ENCODE measurements around the gene INO80E.
"Not testable (repeated sequence)": the region's sequence is repeated elsewhere in the genome, so short reads cannot be mapped to it uniquely, and the experiment has no call there.

INO80E gene

DNA sequence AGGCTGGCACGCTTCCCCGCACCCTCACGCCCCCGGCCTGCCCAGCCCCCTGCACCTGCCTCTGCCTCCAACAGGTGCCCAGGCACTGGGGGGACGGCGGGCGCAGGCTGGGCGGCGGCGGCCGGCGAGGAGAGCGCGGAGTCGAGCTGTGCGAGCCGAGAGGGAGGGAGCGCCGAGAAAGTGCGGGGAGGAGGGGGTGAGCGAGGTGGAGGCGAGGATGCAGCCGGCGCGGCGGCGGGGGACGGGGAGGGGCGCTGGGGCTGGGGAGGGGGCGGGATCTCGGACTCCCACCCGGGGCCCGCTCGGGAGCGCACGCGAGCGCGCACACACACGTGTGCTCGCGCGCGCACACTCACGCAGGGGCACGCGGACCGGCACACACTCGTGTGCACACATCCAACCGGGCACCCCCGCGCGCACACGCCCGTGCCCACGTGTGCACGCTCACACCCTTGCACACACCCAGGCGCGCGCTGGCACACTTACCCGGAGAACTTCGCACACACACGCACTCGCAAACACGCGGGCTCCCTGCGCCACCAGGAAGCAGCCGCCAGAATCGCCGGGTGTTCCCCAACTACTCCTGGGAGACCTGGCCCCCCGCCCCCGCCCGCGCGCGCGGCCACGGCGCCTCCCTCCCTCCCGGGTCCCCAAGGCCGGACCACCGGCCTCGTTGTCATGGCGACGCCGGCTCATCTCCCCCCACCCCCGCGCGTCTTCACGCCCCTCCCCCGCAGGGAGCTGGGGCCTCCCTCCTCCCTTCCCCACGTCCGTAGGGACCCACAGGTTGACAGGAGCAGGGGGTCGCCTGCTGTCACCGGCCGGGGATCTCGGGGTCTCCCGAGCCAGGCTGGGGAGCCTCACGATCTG, 15.0 kb downstream of the INO80E start, which contains the start of gene DOC2A:
DOC2A (minus strand) TSS at position 184 of the 870 bp plus-strand sequence. CDS start 805 bp downstream, outside the sequence.
- no peak for FAIRE-seq

DNA sequence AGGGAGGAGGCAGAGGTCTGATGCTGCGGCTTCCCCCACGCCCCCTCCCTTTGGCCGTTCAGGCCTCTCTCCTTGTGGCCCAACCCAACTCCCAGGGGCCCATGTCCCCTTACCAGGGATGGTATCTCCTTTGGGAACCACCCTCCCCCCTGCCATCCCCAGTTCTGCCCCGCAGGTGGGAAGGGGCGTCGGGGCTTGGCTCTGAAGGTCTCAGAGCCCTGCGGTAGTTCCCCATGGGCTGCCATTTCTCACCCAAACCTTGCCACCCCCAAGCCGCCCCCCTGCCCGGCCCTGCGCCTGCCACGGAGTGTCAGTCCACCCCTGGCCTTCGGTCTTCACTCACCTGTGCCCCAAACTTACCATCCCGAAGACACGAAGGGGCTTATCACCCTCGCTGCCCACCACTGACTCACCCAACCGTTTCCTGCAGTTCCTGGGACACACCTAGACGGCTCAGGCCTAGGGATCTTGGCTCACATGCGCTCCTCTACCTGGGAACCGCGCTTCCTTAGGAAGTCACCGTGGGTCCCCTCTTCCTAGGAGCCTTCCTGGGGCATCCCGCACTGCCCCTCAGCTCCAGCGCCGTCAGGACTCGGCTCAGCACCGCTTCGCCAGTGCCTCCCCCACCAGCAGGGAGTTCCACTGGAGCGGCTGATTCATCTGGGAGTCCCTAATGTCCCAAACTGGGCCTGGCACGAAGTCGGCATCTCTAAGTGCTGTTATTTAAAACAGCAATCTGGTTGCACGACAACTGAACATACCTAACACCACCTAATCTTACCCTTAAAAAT, 15.9 kb downstream of the INO80E start:
- no peak for FAIRE-seq

DNA sequence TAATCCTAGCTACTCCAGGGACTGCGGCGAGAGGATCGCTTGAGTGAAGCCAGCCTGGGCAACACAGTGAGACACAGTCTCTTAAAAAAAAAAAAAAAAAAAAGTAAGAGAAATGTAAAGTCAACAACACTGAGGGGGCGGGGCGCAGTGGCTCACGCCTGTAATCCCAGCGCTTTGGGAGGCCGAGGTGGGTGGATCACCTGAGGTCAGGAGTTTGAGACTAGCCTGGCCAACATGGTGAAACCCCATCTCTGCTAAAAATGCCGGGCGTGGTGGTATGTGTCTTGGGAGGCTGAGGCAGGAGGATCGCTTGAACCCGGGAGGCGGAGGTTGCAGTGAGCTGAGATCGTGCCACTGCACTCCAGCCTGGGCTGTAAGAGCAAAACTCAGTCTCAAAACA, 16.6 kb downstream of the INO80E start:
- FAIRE-seq = not testable (repeated sequence)

DNA sequence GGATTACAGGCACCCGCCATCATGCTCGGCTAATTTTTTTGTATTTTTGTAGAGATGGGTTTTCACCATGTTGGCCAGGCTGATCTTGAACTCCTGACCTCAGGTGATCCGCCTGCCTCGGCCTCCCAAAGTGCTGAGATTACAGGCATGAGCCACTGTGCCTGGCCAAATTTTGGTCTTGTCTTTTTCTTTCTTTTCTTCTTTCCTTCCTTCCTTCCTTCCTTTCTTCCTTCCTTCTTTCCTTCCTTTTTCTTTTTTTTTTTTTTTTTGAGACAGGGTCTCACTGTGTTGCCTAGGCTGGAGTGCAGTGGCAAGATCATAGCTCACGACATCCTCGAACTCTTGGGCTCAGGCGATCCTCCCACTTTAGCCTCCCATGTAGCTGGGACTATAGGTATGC, 19.4 kb downstream of the INO80E start:
- not testable (repeated sequence) for FAIRE-seq

DNA sequence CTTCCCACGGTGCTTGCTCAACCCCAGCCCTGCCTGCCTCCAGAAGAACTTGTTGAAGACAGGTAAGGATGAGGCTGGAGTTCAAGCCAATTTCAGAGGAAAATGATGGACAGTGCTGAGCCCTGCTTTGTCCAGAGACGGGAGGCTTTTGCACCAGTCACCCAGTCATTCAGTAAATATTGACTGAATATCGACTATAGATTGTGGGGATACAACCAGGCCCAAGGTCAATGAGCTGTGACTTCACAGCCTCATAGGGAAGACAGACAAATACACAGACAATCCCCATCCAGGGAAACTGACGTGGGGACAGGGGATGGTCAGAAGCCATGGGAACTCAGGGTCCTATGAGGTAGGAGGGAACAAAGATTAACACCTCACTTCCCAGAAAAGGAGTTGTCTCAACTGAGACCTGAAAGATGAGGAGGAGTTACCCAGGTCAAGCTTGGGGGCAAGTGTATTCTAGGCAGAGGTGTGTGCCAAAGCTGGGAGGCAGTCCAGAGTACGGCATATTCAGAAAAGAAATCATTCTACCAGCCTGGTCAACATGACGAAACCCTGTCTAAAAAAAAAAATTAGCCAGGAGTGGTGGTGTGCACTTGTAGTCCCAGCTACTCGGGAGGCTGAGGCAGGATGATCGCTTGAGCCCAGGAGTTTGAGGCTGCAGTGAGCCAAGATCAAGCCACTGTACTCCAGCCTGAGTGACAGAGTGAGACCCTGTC, 20.7 kb downstream of the INO80E start:
- FAIRE-seq = no peak

DNA sequence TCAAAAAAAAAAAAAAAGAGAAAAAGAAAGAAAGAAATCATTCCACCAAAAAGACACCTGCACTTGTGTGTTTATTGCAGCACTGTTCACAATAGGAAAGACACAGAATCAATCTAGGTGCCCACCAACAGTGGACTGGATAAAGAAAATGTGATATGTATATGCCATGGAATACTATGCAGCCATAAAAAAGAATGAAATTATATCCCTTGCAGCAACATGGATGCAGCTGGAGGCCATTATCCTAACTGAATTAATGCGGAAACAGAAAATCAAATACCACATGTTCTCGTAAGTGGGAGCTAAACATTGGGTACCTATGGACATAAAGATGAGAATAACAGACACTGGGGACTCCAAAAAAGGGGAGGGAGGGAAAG, 21.2 kb downstream of the INO80E start:
- FAIRE-seq = no peak

DNA sequence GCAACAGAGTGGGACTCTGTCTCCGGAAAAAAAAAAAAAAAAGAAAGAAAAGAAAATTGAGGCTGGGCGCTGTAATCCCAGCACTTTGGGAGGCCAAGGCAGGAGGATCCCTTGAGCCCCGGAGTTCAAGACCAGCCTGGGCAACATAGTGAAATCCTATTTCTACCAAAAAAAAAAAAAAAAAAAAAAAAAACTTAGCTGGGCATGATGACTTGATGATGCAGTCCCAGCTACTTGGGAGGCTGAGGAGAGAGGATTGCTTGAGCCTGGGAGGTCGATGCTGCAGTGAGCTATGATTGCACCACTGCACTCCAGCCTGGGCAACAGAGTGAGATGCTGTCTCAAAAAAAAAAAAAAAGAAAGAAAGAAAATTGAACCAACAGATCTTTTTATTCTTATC, 21.9 kb downstream of the INO80E start:
- not testable (repeated sequence) for FAIRE-seq

DNA sequence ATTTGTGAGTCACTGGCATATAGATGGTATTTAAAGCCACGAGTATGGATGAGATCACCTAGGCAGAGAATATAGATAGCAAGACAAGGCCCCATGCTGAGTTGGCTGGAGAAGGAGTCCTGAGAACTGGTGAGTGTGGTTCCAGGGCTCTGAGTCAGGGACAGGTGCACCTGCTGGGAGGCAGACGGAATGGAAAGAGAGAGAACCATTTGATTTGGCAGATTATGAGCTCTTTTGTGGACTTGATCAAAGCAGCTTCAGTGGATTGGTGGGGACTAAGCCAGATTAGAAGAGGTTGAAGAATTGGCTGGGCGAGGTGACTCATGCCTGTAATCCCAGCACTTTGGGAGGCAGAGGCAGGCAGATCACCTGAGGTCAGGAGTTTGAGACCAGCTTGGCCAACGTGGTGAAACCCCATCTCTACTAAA, 22.7 kb downstream of the INO80E start:
- FAIRE-seq = no peak

DNA sequence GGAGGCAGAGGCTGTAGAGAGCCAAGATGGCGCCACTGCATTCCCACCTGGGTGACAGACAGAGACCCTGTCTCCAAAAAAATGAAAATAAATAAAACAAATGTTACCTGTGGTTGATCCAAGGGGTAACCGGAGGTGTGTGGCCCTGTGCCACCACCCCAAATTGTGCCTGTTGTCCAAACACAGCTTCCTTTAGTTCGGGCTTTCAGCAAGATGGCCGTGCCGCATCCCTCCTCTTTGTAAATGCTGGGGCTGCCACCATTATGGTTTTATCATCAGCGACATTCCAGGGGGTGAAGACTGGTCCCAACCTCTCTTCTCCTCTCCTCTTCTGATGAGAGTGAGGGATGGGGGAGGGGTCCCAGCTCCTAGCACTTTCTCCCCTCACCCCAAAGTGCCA, 26.8 kb downstream of the INO80E start, which contains the start of gene C16orf92:
C16orf92 (plus strand) TSS at position 312 of the 400 bp plus-strand sequence. CDS start 143 bp downstream, outside the sequence.
- no peak for FAIRE-seq

DNA sequence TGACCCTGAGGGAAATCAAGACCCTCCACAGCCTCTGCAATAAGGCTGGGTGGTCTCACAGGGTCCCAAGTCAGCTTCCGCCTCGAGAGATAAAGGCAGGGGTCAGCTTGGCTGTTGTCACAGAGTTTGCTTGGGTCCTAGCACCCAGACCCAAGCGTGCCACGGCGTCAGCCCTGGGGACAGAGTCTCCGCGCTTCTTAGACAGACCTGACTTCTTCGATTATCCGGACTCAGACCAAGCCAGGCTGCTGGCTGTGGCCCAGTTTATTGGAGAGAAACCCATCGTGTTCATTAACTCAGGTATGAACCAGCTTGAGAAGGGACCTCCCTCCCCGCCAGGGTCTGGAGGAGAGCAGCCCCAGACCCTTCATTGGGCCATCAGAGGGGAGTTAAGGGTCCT, 27.5 kb downstream of the INO80E start:
- no peak for FAIRE-seq

DNA sequence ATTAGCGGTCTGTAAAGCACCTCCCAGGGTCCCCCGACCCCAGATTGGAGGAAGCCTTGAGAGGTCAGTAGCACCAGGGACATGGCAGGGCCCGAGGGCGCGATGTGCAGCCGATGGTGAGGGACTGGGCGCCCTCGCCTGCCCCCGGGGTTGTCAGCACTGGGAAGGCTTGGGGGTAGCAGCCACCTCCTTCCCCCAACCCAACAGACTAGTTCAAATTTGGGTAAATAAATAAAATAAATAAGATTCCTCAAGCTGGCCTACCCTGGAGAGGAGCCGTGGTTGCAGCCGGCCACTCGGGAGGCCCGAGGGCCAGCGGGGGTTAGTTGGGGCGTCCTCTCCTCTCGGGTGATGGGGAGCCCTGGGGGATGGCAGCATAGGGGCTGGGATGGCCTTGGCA, 28.4 kb downstream of the INO80E start:
- FAIRE-seq = no peak

DNA sequence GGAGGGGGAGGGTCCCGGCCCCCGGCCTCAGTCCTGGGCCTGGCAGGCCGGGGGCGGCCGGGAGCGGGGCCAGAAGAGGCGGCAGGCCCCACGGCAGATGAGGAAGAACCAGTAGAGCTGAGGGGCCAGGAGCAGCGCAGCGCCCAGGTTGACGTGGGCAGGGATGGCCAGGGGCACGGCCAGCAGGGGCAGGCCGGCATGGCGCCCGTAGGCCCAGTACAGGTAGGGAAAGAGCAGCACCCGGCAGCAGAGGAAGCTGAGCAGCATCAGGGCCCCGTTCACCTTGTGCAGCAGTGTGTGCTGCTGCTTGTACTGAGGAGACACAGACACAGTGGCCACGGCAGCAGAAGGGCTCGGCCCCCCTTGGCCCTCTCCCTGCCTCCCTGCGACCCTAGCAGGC, 29.1 kb downstream of the INO80E start:
- no peak for FAIRE-seq

DNA sequence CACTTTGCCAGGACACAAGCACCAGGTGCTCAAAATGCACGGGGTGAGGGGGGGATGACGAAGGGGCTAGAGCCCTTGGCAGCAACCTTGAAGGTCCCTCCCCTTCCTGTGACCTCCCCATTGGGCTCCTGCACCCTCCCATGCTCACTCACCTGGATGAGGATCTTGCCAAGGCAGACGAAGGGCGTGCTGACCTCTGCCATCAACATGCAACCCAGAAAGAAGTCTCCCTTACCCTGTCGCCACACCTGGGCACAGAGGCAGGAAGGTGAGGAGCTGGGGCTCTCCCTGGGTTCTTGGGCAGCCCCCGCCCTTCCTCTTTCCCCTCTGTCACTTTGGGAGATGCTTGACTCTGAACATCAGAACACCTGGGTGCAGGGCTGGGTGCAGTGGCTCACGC, 29.5 kb downstream of the INO80E start:
- FAIRE-seq = no peak

DNA sequence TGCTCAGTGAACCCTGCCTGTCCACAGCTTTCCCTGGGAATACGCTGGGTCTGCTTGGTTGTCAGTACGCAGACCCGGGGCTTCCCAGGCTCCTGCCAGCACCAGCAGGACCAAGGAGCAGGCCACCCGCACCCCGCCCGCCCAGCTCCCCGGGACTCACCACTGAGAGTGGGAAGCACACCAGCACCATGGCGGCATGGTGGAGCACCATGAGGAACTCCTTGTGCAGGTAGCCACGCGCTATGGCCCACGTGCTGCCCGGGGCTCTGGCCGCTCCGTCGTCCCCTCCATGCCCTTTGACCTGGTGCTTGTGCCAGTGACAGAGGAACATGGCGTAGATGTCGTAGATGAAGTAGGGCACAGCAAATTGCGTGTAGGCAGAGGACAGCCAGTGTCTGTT, 30.4 kb downstream of the INO80E start:
- no peak for FAIRE-seq

DNA sequence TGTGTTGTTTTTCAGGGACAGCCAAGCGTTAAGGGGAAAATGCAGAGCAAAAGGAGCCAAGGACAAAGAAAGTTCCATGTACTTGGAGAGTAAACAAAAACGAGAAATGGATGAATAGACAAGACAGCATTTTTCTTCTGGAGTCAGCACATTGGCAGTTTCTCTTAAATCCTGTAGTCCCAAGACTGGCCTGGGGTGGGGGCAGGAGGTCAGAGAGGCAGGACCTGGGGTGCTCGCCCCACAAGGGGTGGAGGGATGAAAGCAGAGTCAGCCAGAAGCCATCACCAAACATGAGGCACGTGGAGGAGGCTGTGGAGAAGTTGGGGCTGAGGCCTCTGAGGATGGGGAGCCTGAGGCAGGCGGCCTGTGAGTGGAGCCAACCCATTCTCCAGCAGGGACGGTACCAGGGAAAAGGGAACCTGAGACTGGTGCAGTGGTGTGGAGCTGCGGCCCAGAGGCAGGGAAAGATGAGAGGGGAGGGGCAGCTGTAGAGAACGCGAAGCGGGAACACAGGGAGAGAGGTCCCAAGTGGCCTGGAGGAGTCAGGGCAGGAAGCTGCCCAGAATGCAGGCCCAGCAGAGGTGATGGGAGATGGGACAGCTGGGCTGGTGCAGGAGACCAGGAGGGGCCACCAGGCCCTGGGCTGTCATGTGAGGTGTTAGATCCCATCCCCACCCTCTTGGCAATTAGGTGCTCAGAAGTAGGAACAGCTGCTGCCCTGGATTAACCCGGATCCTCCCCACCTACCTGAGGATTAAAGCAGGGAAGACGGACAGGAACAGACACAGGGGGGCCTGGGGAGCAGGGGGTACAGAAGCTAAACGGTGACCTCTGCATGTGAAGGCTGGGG, 31.8 kb downstream of the INO80E start:
- FAIRE-seq = no peak

DNA sequence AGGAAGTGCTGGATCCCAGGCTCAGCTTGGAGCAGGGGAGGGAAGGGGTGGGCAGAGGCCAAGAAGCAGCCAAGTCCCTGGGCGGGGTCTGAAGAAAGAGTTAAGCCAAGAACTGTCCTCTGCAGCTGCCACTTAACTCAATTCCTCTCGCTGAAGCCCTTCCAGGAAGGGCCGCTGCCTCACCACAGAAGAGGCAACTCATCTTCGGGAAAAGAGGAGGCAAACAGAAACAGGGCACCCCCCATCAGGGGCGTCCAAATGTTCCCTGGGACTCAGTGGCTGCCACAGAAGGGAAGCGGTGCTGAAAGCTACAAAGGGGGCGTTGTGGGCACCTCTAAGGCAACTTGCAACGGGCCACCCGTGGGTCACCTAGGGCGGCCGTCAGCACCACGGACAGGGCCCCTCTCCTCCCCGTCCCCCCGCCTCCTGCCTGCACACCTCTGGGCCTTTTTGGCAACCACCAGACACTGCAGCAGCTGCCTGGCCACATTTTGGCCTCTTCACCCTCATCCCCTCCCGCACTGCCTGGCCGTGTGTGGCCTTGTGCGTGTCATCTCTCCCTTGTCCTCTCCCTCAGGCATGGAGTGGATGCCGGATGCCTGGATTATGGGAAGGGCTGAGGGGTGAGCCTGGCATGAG, 32.5 kb downstream of the INO80E start:
- no peak for FAIRE-seq

DNA sequence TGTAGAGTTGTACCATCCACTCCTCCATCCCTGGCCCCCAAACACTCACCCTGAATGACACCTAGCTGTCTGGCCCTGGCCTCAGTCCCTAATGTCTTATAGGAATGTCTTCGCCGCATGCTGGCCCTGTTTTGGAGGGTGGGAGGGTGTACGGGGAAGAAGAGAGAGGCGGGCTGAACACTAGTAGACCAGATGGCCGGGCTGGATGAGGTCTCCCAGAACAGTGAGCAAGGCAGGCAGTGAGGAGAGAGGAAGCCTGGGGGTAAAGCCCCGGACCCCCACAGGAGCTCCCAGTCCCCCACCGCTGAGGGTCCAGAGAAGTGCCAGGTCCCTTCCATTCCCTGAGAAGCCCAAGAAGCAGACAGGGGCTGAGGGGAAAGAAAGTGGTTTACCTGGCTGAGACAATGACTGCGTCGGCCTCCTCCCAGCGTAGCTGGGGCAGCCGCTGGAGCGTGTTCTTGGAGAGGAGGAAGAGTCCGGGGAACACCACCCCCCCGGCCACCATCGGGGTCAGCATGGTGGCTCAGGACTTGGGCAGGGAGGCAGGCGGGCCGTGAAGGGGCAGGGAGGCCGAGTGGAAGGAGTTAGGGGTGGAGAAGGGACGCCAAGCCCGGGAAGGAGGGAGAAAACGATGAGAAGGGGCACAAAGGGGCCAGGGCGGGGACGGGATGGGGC, 34.1 kb downstream of the INO80E start:
- FAIRE-seq = no peak

DNA sequence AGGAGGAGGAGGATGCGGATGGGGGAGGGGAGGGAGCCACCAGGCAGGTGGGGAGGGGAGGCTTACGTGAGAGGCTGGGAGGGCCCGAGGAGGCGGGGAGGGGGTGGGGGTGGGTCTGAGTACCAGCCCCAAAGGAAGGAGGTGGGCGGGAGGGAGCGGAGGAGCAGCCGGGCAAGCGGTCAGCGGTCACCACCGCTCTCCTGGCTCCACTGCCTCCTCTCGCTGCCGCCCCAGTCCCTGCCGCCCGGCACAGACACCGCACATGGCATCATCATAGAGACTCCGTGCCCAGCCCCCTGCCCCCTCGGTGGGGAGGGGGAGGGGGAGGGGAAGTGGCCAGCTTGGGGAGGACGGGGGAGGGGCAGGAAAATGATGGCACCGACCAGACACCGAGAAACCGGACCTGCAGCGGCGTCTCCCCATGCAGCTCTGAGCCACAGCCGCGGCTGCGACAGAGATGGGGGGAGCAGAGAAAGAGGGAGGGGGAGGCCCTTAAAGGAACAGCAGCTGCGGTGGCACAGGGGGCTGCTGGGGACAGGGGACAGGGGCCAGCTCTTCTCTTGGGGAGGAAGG, 34.9 kb downstream of the INO80E start, which contains the start of gene TLCD3B:
TLCD3B (minus strand) TSS at position 431 of the 573 bp plus-strand sequence. CDS start 744 bp downstream, outside the sequence.
- FAIRE-seq = no peak

DNA sequence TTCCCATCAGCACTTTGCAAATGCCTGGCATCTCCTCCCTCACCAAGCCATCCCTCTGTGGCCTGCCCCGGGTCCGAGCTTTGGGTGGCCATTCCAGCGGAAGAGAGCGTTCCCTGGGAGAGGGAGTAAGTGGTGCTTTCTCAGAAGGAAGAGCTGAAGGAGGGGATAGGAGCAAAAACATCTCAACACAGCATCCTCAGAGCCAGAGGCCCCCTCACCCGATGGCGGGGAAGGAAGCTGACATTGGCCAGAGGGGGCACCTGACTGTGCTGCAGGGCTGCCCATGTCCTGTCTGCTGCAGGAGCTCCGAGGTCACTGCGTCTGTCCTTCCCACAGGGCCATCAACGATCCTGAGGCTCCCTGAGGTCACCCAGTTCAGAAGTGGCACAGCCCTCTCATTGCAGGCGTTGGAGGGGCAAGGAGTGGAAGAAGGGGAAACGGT, 35.5 kb downstream of the INO80E start:
- FAIRE-seq = no peak

DNA sequence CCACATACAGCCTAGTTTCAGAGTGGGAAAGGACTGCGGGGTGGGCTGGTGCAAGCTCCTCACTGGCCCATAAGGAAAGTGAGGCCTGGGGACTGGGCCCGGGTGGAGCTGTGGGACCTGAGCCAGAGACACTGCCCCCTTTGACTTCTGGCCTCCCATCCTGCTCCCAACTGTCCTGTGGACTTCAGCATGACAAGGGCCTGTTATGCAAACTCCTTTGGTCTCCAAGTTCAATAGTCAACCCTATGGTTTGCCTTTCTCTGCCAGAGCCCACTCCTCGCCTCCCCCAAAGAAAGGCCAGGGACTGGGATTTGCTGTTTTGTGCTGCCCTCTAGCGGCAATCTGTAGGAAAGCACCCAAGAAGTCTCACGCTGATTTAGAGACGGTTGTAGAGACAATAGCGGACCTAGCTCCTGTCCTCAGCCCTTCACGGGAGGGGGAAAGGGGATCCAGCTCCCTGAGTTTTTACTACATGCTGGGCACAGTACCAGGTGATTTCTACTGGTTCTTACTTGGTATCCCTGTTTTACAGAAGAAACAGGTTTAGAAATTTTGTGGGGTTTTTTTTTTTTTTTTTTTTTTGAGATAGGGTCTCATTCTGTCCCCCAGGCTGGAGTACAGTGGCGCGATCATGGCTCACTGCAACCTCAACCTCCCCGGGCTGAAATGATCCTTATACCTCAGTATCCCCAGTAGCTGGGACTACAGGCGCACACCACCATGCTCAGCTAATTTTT, 36.2 kb downstream of the INO80E start:
- no peak for FAIRE-seq

Measured in endometrium (tissue), 2 donors.